ENCODE measurements around the gene RALGPS2. TPM values are rescaled to one million over a fixed set of nuclear protein-coding genes. Genes with fewer than 3 reads are reported as not detected.

RALGPS2 gene
- total and polyA plus RNA-seq, 2 experiments from 2014 or later = 8.1 to 31.2 TPM

DNA sequence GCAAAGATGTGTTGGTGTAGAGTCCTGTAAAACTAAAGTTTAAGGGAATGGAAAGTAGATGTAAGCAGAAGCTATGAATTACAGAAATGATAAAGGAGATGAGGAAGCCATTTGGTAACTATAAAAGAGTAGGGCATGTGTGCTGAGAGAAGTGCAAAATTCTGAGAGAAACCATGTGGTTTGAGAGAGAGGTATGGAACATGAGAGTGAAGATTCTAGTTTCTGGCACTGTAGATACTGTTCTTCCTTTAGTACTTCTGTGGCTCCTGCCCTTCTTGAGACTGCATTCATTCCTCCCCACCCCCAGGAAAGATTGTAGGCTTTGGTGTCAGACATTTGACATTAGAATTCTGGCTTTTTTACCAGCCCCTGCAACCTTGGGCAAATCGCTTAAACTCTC, 15.4 kb downstream of the RALGPS2 start:
- no peaks in the 10 kb centered on the region for H3K9me2 ChIP-seq (ENCODE audit: insufficient read depth)
- Mint-ChIP-seq H3K4me1 (no peaks in the 10 kb centered on the region), H3K27ac (no peak overlapping the region), H3K4me3 (no peak overlapping the region), H3K36me3 (ENCODE audit: low read depth) (peaks cover 25% of the 10 kb centered on the region; the same call in 2 of the 3 replicates), H3K27me3 (ENCODE audit: insufficient read depth, low read depth, poor library complexity) (no peaks in the 10 kb centered on the region), H3K9me3 (no peaks in the 10 kb centered on the region)
- H3K27me3 ChIP-seq (ENCODE audit: insufficient read depth) = no peaks in the 10 kb centered on the region
- H3K79me2 ChIP-seq (replicated peaks; ENCODE audit: insufficient read depth) = peaks cover 10% of the 10 kb centered on the region
- no peaks in the 10 kb centered on the region for H3K4me1 ChIP-seq (ENCODE audit: insufficient read depth)
- H3K4me2 ChIP-seq = no peak overlapping the region
- DNase-seq (ENCODE audit: low spot score) = no peak
- H3F3A ChIP-seq (replicated peaks; ENCODE audit: low read depth) = no peaks in the 10 kb centered on the region
- H3K4me3 ChIP-seq = no peak overlapping the region
- no peak for ATAC-seq
- H2AFZ ChIP-seq = no peak overlapping the region
- no peaks in the 10 kb centered on the region for H3K36me3 ChIP-seq (ENCODE audit: insufficient read depth)
- H4K20me1 ChIP-seq (replicated peaks; ENCODE audit: insufficient read depth) = 0 out of 2 replicates have a peak, but pooled peaks cover 5% of the 10 kb centered on the region
- TF ChIP-seq, protein P1, sequence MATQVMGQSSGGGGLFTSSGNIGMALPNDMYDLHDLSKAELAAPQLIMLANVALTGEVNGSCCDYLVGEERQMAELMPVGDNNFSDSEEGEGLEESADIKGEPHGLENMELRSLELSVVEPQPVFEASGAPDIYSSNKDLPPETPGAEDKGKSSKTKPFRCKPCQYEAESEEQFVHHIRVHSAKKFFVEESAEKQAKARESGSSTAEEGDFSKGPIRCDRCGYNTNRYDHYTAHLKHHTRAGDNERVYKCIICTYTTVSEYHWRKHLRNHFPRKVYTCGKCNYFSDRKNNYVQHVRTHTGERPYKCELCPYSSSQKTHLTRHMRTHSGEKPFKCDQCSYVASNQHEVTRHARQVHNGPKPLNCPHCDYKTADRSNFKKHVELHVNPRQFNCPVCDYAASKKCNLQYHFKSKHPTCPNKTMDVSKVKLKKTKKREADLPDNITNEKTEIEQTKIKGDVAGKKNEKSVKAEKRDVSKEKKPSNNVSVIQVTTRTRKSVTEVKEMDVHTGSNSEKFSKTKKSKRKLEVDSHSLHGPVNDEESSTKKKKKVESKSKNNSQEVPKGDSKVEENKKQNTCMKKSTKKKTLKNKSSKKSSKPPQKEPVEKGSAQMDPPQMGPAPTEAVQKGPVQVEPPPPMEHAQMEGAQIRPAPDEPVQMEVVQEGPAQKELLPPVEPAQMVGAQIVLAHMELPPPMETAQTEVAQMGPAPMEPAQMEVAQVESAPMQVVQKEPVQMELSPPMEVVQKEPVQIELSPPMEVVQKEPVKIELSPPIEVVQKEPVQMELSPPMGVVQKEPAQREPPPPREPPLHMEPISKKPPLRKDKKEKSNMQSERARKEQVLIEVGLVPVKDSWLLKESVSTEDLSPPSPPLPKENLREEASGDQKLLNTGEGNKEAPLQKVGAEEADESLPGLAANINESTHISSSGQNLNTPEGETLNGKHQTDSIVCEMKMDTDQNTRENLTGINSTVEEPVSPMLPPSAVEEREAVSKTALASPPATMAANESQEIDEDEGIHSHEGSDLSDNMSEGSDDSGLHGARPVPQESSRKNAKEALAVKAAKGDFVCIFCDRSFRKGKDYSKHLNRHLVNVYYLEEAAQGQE (IDR thresholded peaks at IDR 0.05; ENCODE audit: unreplicated experiment) = no peak
- no peak for TF ChIP-seq EZH2 (IDR thresholded peaks at IDR 0.05; ENCODE audit: low read depth, unreplicated experiment)
- TF ChIP-seq, protein P2, sequence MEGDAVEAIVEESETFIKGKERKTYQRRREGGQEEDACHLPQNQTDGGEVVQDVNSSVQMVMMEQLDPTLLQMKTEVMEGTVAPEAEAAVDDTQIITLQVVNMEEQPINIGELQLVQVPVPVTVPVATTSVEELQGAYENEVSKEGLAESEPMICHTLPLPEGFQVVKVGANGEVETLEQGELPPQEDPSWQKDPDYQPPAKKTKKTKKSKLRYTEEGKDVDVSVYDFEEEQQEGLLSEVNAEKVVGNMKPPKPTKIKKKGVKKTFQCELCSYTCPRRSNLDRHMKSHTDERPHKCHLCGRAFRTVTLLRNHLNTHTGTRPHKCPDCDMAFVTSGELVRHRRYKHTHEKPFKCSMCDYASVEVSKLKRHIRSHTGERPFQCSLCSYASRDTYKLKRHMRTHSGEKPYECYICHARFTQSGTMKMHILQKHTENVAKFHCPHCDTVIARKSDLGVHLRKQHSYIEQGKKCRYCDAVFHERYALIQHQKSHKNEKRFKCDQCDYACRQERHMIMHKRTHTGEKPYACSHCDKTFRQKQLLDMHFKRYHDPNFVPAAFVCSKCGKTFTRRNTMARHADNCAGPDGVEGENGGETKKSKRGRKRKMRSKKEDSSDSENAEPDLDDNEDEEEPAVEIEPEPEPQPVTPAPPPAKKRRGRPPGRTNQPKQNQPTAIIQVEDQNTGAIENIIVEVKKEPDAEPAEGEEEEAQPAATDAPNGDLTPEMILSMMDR (conservative IDR thresholded peaks at IDR 0.05; ENCODE audit: low read depth in 2 of 2) = no peak
- no peak for TF ChIP-seq CREB1 (CRISPR knock-in tag; IDR thresholded peaks at IDR 0.05; ENCODE audit: low read depth)
- no peak overlapping the region for H3K27ac ChIP-seq (ENCODE audit: low read depth)

DNA sequence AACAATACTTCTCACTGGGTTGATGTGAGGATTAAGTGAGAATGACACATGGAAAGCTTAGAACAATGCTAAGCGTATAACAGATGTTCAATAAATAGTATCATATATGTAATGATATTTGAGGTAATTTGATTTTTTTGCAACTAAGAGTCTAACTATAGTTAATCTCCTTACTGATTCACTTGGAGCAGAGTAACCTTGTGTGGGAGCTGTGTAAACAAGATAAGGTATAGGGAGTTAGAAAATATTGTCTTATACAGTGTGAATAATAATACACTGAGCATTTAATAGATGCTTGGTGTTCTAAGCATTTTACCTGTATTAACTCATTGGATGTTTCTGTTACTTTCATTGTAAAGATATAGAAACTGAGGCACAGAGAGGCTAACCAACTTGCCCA, 15.9 kb downstream of the RALGPS2 start:
- H2AFZ ChIP-seq = no peak overlapping the region
- H3K27ac ChIP-seq (ENCODE audit: low read depth) = no peak overlapping the region
- peaks cover 8% of the 10 kb centered on the region for H3K79me2 ChIP-seq (replicated peaks; ENCODE audit: insufficient read depth)
- no peaks in the 10 kb centered on the region for H3K9me2 ChIP-seq (ENCODE audit: insufficient read depth)
- no peaks in the 10 kb centered on the region for H3K27me3 ChIP-seq (ENCODE audit: insufficient read depth)
- no peaks in the 10 kb centered on the region for H3K4me1 Mint-ChIP-seq
- H3F3A ChIP-seq (replicated peaks; ENCODE audit: low read depth) = no peaks in the 10 kb centered on the region
- ATAC-seq = no peak
- H3K27me3 Mint-ChIP-seq (ENCODE audit: insufficient read depth, low read depth, poor library complexity) = no peaks in the 10 kb centered on the region
- no peaks in the 10 kb centered on the region for H3K9me3 Mint-ChIP-seq
- H4K20me1 ChIP-seq (replicated peaks; ENCODE audit: insufficient read depth) = 0 out of 2 replicates have a peak, but pooled peaks cover 5% of the 10 kb centered on the region
- no peak overlapping the region for H3K4me2 ChIP-seq
- H3K27ac Mint-ChIP-seq = no peak overlapping the region
- H3K4me3 ChIP-seq = no peak overlapping the region
- H3K36me3 ChIP-seq (ENCODE audit: insufficient read depth) = no peaks in the 10 kb centered on the region
- H3K4me3 Mint-ChIP-seq = no peak overlapping the region
- H3K36me3 Mint-ChIP-seq (ENCODE audit: low read depth) = peaks cover 25% of the 10 kb centered on the region; the same call in 2 of the 3 replicates
- no peak for DNase-seq (ENCODE audit: low spot score)
- H3K4me1 ChIP-seq (ENCODE audit: insufficient read depth) = no peaks in the 10 kb centered on the region
- TF ChIP-seq STAT1 (IDR thresholded peaks at IDR 0.05; ENCODE audit: unreplicated experiment) (no peak), NANOG (IDR thresholded peaks at IDR 0.05; ENCODE audit: borderline replicate concordance) (no peak), JUNB (IDR thresholded peaks at IDR 0.05; ENCODE audit: unreplicated experiment) (no peak)
- TF ChIP-seq, protein P2 (conservative IDR thresholded peaks at IDR 0.05; ENCODE audit: low read depth in 2 of 2) = no peak
- TF ChIP-seq, protein P3, sequence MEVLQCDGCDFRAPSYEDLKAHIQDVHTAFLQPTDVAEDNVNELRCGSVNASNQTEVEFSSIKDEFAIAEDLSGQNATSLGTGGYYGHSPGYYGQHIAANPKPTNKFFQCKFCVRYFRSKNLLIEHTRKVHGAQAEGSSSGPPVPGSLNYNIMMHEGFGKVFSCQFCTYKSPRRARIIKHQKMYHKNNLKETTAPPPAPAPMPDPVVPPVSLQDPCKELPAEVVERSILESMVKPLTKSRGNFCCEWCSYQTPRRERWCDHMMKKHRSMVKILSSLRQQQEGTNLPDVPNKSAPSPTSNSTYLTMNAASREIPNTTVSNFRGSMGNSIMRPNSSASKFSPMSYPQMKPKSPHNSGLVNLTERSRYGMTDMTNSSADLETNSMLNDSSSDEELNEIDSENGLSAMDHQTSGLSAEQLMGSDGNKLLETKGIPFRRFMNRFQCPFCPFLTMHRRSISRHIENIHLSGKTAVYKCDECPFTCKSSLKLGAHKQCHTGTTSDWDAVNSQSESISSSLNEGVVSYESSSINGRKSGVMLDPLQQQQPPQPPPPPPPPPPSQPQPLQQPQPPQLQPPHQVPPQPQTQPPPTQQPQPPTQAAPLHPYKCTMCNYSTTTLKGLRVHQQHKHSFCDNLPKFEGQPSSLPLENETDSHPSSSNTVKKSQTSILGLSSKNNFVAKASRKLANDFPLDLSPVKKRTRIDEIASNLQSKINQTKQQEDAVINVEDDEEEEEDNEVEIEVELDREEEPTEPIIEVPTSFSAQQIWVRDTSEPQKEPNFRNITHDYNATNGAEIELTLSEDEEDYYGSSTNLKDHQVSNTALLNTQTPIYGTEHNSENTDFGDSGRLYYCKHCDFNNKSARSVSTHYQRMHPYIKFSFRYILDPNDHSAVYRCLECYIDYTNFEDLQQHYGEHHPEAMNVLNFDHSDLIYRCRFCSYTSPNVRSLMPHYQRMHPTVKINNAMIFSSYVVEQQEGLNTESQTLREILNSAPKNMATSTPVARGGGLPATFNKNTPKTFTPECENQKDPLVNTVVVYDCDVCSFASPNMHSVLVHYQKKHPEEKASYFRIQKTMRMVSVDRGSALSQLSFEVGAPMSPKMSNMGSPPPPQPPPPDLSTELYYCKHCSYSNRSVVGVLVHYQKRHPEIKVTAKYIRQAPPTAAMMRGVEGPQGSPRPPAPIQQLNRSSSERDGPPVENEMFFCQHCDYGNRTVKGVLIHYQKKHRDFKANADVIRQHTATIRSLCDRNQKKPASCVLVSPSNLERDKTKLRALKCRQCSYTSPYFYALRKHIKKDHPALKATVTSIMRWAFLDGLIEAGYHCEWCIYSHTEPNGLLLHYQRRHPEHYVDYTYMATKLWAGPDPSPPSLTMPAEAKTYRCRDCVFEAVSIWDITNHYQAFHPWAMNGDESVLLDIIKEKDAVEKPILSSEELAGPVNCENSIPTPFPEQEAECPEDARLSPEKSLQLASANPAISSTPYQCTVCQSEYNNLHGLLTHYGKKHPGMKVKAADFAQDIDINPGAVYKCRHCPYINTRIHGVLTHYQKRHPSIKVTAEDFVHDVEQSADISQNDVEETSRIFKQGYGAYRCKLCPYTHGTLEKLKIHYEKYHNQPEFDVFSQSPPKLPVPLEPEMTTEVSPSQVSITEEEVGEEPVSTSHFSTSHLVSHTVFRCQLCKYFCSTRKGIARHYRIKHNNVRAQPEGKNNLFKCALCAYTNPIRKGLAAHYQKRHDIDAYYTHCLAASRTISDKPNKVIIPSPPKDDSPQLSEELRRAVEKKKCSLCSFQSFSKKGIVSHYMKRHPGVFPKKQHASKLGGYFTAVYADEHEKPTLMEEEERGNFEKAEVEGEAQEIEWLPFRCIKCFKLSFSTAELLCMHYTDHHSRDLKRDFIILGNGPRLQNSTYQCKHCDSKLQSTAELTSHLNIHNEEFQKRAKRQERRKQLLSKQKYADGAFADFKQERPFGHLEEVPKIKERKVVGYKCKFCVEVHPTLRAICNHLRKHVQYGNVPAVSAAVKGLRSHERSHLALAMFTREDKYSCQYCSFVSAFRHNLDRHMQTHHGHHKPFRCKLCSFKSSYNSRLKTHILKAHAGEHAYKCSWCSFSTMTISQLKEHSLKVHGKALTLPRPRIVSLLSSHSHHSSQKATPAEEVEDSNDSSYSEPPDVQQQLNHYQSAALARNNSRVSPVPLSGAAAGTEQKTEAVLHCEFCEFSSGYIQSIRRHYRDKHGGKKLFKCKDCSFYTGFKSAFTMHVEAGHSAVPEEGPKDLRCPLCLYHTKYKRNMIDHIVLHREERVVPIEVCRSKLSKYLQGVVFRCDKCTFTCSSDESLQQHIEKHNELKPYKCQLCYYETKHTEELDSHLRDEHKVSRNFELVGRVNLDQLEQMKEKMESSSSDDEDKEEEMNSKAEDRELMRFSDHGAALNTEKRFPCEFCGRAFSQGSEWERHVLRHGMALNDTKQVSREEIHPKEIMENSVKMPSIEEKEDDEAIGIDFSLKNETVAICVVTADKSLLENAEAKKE (CRISPR knock-in tag; IDR thresholded peaks at IDR 0.05) = no peak

All from GM23338 (cell line).